GM12864 (cell line): ENCODE data around the gene ITPRIPL1.
"Not testable (repeated sequence)": the region's sequence is repeated elsewhere in the genome, so short reads cannot be mapped to it uniquely, and the experiment has no call there.

Source experiments
- DNase-seq: peaks from one replicate; pipeline ENCODE4 v3.0.0-alpha.2; 2011; ENCODE audit warnings: low read depth
- H3K4me3 ChIP-seq: 2 replicates; pipeline ENCODE4 v1.5.1; 2011; ENCODE audit warnings: mild to moderate bottlenecking, low read depth, low read length, control low read depth
- TF ChIP-seq, protein P1 (sequence below): IDR thresholded peaks from 2 replicates; pipeline ENCODE4 v1.5.1; 2011; ENCODE audit warnings: low read depth, mild to moderate bottlenecking, moderate library complexity, low read length, control low read depth, inconsistent platforms; ENCODE audit errors: missing control alignments

ITPRIPL1 gene

DNA sequence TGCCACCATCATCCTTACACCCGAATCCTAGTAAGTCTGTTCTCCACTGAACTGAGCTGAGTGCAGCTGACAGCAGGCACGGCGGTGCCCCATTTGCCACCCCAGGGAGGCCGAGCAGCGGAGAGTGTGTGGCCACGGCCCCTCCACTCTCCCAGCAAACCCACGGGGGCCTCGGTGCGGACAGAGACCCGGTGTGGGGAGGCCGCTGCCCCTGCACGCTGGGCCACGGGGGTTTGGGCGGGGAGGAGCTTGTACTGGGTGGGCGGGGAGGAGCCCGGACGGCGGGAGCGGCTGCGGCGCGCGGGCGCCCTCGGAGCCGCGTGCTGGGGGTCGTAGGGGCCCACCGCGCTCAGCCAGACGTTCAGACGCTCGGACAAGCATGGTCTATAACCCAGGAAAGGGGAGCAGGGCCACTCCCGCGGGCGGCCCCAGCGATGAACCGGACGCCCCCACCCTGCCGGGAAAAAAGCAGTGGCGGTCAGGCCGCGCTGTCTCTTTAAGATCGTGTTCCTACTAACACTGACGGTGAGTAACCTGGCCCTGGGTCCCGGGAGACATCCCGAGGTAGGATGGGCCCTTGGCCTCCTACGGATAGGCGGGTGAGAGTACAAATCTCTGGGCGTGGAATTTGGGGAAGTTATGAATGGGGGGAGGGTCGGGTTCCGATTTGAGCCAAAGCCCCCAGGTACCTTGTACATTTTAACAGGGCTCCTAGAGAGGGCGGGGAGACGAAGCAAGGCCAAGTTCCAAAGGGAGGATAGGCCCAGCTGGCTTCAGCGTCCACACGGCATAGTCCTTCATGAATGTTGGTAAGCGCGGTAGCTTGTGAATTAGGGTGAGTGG, at the start of gene ITPRIPL1:
Gene ITPRIPL1, plus strand, starts transcription at position 277 of the 843 bp plus-strand sequence. Its CDS starts 523 bp downstream, at position 800.
- DNase-seq = no peak
- TF ChIP-seq, protein P1, sequence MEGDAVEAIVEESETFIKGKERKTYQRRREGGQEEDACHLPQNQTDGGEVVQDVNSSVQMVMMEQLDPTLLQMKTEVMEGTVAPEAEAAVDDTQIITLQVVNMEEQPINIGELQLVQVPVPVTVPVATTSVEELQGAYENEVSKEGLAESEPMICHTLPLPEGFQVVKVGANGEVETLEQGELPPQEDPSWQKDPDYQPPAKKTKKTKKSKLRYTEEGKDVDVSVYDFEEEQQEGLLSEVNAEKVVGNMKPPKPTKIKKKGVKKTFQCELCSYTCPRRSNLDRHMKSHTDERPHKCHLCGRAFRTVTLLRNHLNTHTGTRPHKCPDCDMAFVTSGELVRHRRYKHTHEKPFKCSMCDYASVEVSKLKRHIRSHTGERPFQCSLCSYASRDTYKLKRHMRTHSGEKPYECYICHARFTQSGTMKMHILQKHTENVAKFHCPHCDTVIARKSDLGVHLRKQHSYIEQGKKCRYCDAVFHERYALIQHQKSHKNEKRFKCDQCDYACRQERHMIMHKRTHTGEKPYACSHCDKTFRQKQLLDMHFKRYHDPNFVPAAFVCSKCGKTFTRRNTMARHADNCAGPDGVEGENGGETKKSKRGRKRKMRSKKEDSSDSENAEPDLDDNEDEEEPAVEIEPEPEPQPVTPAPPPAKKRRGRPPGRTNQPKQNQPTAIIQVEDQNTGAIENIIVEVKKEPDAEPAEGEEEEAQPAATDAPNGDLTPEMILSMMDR = no peak
- H3K4me3 ChIP-seq = peak within 1 kb of the TSS; percentile 56

DNA sequence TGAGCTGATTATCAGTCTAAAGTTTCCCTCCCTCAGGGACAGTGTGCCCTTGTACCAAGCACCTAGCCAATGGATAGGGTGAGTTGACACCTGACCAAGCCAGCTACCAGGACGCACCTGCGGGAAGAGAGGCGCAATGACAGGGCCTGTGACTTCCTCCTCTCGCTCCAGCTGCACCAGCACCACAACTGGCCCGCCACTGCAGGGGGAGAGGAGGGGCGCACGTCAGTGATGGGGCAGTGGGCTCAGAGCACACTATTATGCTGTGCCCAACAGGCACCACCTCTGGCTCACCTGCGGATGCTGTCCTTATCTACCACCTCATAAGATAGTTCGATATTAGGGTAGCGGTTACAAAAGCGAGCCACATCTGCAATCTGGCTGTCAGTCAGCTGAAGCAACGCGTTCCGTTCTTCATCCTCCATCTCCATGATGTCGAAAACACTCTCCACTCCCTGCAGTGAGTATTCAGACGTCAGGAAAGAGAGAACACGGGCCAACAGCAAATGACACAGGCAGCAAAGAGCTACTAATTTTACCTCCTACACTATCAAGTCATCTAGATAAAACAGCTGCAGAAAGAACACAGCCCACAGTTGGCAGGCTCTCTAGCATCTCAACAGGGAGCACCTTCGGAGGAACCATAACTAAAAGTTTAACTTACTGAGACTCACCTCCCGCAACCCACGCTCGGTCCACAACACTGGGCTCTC, 48.2 kb upstream of the ITPRIPL1 start:
- DNase-seq = no peak
- H3K4me3 ChIP-seq = no peak overlapping the region
- TF ChIP-seq, protein P1 = no peak

DNA sequence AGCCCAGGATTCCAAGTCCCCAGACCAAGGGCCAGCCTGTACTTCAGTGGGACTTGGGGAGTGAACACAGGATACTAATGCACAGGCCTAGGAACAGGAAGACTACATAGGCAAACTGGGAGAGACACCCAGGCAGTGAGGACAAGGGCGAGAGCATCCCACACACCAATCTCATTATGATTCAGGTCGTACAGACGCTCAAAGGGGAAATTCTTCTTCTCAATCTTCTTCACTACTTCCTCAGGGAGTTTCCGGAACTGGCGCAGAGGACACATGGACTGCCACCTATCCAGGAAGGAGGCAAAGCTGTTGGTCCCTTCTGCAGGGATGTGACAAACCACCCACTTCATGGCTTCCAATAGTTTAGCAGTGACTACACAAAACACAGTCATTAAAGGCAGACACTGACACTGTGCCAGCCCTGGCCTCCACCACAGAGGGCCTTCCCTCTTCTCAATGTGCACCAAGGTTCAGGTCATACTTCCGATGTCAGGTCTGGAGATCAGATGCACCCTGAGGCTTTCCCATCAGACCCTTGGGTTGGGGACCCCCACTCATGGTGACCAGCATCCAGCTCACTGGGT, 37.8 kb upstream of the ITPRIPL1 start:
- H3K4me3 ChIP-seq = no peak overlapping the region
- no peak for DNase-seq
- TF ChIP-seq, protein P1 = no peak

DNA sequence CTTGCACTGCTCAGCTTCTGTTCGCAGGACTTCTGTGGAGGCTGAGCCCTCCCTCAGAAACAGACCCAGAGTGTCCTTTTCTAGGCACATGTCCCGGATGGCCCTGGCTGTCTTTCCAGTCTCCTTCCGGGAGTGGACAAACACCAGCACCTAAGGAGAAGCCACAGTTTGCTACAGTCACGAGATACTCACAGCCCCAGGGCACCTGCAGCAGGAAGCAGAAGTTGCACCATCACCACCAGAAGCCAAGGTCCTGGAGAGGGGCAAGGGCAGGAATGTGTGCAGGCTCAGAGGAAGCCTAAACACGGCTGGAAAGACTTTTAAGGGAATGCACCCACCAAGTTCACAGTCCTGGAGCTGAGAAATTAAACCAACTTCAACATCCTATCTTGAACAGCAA, 33.4 kb upstream of the ITPRIPL1 start:
- DNase-seq = no peak
- TF ChIP-seq, protein P1 = no peak
- no peak overlapping the region for H3K4me3 ChIP-seq

GRCh38 chr2:96294271-96294670, 30.8 kb upstream of the ITPRIPL1 start:
- not testable (repeated sequence) for H3K4me3 ChIP-seq, DNase-seq

DNA sequence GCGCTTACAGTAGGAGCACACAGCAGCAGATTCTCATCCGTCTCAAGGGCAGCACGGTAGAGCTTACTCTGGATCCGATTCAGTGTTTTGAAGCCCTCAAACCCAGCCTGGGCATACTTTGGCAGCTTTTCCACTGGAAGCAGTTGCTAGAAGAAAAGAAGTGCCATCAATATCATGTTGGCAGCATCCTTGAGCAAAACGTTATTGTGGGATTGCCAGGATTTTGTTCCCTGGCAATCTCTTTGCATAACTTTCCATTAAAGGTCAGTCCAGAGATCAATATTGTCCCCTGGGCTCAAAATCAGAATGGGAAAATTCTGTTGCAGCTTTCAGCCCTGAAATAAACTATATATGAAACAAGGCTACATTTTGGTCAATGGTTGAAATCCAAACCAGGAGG, 28.2 kb upstream of the ITPRIPL1 start:
- no peak for DNase-seq
- no peak overlapping the region for H3K4me3 ChIP-seq
- TF ChIP-seq, protein P1 = no peak

- TF ChIP-seq, protein P1 = no peak
- no peak overlapping the region for H3K4me3 ChIP-seq
- DNase-seq = no peak
Measured at GRCh38 chr2:96301865-96302264, 23.3 kb upstream of the ITPRIPL1 start.
